NCI-H345 (cell line): Measurements from ENCODE around the gene LBHD1.
"Not testable (repeated sequence)": the region's sequence is repeated elsewhere in the genome, so short reads cannot be mapped to it uniquely, and the experiment has no call there.

Experiments
- DNase-seq: peaks from one replicate; lab custom pipeline; 2025; lab: John Stamatoyannopoulos, UW

LBHD1 gene

GRCh38 chr11:62693624-62694023 lies 21.6 kb upstream of the LBHD1 start:
- not testable (repeated sequence) for DNase-seq

GRCh38 chr11:62689421-62690183 lies 17.5 kb upstream of the LBHD1 start, which contains the start of gene LRRN4CL:
LRRN4CL (minus strand) TSS chr11:62689530; CDS start chr11:62688508, 1,022 bp downstream.
- DNase-seq, result no peak

- DNase-seq, result no peak
Measured at GRCh38 chr11:62688491-62688890, 16.4 kb upstream of the LBHD1 start.

GRCh38 chr11:62687508-62688396 lies 15.7 kb upstream of the LBHD1 start:
- DNase-seq, result no peak

- DNase-seq, result no peak
Measured at GRCh38 chr11:62682518-62682917, 10.5 kb upstream of the LBHD1 start.

- DNase-seq, result peak; percentile 56
Measured at GRCh38 chr11:62680825-62681240, 8.8 kb upstream of the LBHD1 start.

GRCh38 chr11:62678770-62679696 lies 7.0 kb upstream of the LBHD1 start, which contains the start of gene UBXN1:
UBXN1 (minus strand) TSS chr11:62679073; CDS start chr11:62678923, 150 bp downstream.
- DNase-seq, result peak; percentile 89

- no peak for DNase-seq
Measured at GRCh38 chr11:62678433-62678769, 6.3 kb upstream of the LBHD1 start.

- no peak for DNase-seq
Measured at GRCh38 chr11:62677714-62678113, 5.6 kb upstream of the LBHD1 start.

GRCh38 chr11:62677156-62677555 lies 5.1 kb upstream of the LBHD1 start:
- no peak for DNase-seq

GRCh38 chr11:62676698-62677097 lies 4.6 kb upstream of the LBHD1 start:
- no peak for DNase-seq

- not testable (repeated sequence) for DNase-seq
Measured at GRCh38 chr11:62675415-62675814, 3.3 kb upstream of the LBHD1 start.

GRCh38 chr11:62673196-62673525 lies 1.1 kb upstream of the LBHD1 start:
- DNase-seq, result no peak

GRCh38 chr11:62671236-62671607 lies 845 bp downstream of the LBHD1 start:
- DNase-seq, result no peak

GRCh38 chr11:62669420-62670161 lies 2.5 kb downstream of the LBHD1 start:
- DNase-seq, result no peak

- no peak for DNase-seq
Measured at GRCh38 chr11:62667460-62667859, 4.6 kb downstream of the LBHD1 start.

GRCh38 chr11:62666259-62666926 lies 5.7 kb downstream of the LBHD1 start:
- no peak for DNase-seq

- peak; percentile 57 for DNase-seq
Measured at GRCh38 chr11:62665599-62666258, 6.3 kb downstream of the LBHD1 start.

GRCh38 chr11:62665075-62665598 lies 6.9 kb downstream of the LBHD1 start, which contains the start of the genes C11orf98 and CSKMT:
C11orf98 (minus strand) TSS chr11:62665210; CDS start chr11:62665169, 41 bp downstream.
CSKMT (plus strand) TSS chr11:62665312; CDS start chr11:62665880, 568 bp downstream.
- peak; percentile 95 for DNase-seq
